Left renal cortex interstitium (tissue), 4 donors: Measurements from ENCODE around the gene CNGA3. TPM values are rescaled to one million over a fixed set of nuclear protein-coding genes. Genes with fewer than 3 reads are reported as not detected.
A peak's percentile ranks its signal among the peaks of the same experiment; 100 is the strongest.
"Not testable (repeated sequence)": the region's sequence is repeated elsewhere in the genome, so short reads cannot be mapped to it uniquely, and the experiment has no call there.

Source experiments
- DNase-seq, 4 donors: peaks; one replicate each; pipeline ENCODE4 v3.0.0-alpha.2; 2013; ENCODE audit warnings: low read depth in 4 of 4, low spot score in 2 of 4, missing footprints in 1 of 4
- polyA plus RNA-seq, 4 donors: library from polyadenylated mRNA; unstranded; fragments of 120-200 nt; gene quantifications; one replicate each; pipeline ENCODE4 v1.2.1, GENCODE V29; 2013; ENCODE audit not compliant: insufficient read length in 4 of 4

The CNGA3 gene
- polyA plus RNA-seq, 4 donors: 0.06 TPM; not detected in 2

DNA sequence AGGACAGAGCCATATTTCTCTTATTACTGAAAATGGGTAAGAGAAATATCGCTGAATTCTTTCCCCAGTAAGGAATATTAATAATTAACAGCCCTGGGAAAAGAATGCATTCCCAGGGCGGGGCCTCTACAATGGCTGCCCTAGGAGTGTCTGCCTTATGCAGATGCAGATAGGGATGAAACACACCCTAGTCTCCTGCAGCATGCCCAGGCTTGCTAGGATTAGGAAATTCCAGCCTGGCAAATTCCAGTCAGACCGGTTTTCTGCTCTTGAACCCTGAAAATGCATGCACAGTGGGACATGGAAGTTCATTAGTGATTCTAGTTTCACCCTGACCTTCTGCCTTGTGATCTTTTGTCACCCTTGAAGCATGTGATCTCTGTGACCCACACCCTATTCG lies 89.4 kb downstream of the CNGA3 start:
- not testable (repeated sequence) for DNase-seq

DNA sequence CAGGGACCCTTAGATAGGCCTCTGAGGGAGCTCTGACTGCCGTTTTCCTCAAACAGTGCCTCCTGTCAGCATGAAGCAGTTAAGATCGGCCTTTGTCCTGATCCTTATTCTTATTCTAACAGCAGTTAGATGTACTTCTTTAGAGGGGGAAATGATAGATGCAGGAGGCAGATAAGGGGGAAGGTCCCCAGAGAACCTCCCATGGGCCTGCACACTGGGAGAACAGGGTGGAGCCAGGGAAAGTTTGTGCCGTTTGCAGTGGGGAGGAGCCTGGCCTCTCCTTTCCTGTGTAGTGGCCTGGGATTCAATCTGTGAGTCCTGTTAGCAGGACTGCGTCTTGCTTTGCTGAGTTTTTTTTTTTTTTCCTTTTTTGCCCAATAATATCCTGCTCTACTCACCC lies 90.5 kb downstream of the CNGA3 start:
- DNase-seq: no peak

DNA sequence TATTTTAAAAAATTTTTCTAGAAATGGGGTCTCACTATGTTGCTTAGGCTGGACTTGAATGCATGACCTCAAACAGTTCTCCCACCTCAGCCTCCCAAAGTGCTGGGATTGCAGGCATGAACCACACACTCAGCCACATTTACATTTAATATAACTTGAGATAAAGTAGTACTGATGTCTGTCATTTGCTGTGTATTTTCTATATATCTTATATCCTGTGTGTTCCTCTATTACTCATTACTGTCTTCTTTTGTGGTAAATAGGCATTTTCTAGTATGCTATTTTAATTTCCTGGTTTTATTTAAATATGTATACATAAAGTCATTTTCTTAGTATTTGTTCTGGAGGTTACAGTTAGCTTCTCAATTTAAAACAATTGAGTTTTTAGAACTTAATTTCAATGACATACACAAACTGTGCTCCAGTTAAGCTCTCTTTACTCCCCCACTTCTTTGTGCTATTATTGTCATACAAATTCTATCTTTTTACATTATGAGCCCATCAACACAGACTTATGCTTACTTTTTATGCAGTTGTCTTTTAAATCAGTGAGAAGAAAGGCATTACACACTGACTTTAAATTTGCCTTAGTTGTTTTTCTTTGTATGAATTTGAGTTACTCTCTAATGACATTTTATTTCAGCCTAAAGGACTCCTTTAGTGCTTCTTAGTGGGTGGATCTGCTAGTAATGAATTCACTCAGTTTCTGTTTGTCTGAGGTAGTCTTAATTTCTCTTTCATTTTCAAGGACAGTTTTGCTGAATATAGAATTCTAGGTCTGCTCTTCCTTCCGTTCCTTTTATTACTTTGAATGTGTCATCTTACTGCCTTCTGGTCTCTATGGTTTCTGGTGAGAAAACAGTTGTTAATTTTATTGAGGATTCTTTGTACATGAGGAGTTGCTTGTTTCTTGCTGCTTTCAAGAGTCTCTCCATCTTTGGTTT lies 92.2 kb downstream of the CNGA3 start:
- no peak for DNase-seq

DNA sequence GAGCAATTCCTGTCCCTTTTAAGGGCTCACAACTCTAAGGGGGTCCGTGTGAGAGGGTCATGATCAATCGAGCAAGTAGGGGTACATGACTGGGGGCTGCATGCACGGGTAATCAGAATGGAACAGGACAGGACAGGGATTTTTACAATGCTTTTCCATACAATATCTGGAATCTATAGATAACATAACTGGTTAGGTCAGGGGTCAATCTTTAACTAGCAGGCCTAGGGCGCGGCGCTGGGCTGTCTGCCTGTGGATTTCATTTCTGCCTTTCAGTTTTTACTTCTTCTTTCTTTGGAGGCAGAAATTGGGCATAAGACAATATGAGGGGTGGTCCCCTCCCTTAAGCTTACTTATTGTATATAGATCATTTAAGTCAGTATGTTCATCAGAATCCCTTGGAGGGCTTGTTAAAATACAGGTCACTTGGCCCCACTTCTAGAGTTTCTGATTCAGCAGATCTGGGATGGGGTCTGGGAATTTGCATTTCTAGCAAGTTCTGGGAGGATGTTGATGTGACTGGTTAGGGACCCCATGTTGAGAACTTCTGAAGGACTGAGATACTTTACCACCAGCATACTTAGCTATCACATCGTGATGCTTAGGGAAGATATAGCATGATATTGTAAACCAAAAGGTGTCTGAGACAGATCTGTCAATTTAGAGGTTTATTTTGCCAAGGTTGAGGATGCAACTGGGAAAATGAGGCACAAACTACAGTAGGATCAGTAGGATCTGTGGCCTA lies 95.6 kb downstream of the CNGA3 start:
- no peak for DNase-seq

DNA sequence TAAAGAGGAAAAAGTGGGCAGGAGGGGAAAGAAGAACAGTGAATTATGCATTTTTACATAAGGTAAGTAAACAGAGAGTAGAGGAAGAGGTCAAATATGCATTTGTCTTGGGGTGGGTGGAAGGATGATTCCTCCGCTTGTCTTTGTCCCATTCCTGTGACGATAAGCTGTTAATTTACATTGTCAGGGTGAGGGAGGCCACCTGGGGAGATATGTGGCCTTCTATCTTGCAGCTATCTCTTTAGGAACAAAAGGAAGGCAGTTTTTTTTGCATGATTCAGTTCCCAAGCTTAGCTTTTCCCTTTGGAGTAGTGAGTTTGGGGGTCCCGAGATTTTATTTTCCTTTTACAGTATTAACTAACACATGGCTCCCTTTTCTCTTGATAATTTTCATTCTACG lies 96.2 kb downstream of the CNGA3 start:
- no peak for DNase-seq

DNA sequence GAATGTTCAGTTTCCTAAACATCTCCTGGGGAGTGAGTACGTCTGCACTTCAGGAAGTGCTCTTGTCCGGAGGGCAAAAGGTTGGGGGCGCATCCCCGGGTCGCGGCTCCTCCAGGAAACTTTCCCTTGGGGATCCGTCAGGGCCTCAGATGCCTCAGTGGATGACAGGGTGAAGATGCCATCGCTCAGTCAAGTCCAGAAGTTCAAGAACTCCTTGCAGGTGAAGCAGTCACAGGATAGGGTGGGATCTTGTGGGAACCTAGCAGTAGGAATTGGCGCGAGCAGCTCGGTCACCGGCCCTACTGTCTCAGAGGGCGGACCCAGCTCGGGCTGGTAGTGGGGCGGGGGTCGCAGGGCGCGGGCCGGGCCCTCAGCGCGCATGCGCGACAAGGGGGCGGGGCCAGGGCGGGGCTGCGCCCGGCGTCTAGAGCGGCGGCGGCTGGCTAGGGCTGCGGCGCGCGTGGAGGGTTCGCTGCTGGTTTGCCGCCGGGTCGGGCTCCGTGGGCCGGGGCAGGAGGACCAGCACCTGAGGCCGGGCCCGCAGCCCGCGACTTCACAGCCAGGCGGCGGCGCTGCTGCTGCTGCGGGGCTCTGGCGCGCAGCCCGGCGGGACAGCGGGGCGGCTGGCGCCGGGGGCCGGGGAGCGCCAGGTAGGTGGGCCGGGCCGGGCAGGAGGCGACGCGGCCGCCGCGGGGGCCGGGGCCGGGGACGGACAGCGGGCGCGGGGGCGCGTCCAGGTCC lies 98.3 kb downstream of the CNGA3 start, which contains the start of gene INPP4A:
TSS of gene INPP4A (plus strand) at position 423 of the 741 bp plus-strand sequence. CDS start 75,191 bp downstream, outside the sequence.
- DNase-seq: peak in 1 of 4 donors; percentile 69

DNA sequence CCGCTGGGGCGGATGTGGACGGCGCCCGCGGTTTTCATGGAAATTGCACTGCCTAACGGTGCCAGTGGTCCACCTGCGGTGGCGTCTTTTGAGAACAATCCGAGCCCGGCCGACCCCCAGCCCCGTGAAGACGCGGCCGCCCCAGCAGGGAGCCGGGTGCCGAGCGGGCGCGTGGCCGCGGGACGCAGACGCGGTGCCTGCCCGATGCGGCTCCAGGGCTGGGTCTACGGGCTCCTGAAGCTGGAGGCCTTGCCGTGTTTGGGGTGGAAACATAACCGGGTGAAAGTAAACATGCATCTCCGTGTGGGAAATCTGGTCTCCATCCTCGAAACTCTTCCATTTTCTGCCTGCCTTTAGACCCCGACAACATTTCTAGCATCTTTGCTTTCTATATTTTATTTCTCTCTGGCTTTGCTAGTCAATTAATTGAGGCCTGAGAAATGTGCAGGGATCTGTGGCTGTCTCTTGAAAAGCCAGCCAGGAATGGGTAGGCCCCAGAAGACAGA lies 99.0 kb downstream of the CNGA3 start:
- no peak for DNase-seq

DNA sequence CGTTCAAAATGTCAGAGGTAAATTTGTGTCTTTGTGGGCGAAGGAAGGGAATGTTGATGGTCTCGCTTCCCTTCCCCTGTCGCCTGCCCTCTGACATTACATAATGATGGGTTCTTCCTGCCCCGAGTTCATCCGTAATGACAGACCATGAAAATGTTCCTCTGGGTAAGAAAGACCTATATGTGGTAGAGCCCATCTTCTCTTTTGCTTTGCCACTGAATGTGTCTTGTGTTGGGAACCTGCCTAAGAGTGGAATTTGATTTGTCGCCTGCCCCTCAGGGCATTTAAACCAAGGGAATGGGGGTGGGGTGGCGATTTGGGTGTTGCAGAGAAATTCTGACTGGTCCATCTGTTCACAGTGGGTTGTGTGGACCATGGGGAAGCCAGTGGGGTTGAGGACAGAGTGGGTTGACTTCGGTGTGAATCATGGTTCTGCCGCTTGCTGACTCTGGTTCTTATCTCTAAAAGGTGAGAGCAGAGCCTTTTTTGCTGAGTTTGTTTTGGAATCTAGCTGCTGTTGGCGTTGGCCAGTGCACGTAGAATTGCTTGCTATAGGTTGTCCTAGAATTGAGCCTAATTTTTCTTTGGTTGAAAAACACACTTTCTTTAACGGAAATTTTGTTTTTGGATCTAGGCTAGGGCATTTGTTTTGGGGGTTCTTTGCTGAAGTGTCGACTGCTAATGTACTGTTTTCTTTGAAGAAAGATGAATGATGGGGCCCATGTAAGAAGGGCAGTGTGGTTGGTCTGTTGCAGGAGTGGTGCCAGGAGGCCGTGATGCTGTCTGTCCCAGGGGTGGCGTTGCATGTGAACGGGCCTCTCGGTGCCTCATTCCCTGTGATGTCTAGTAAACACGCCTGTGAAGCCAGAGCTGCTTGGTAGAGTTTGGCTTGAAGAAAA lies 99.7 kb downstream of the CNGA3 start:
- no peak for DNase-seq

DNA sequence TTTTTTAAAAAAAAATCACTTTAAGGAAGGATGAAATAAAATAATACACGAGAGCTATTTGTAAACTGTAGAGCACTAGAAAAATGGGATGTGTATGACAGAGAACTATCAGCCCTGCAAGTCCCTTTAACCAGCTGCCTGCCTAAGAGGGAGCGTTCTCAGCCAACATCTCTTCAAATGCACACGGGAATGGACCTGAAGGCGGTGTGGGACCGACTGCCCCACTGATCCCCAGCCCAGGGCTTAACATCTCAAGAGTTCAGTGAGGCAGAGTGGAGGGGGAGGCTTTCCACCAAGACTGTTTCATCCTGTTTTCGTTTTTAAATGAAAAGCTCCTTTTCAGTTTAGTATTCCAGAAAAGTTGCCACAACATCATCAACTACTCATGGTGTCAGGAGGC lies 100.6 kb downstream of the CNGA3 start:
- no peak for DNase-seq

Other genes with a start within 250 kb of the CNGA3 start
- gene INPP4A, start 98.4 kb downstream of the CNGA3 start, polyA plus RNA-seq: 10 to 100 TPM; 17.4 to 27.6 (median 20.5) TPM